ENCODE measurements around the gene ARHGAP15.

Gene ARHGAP15

DNA sequence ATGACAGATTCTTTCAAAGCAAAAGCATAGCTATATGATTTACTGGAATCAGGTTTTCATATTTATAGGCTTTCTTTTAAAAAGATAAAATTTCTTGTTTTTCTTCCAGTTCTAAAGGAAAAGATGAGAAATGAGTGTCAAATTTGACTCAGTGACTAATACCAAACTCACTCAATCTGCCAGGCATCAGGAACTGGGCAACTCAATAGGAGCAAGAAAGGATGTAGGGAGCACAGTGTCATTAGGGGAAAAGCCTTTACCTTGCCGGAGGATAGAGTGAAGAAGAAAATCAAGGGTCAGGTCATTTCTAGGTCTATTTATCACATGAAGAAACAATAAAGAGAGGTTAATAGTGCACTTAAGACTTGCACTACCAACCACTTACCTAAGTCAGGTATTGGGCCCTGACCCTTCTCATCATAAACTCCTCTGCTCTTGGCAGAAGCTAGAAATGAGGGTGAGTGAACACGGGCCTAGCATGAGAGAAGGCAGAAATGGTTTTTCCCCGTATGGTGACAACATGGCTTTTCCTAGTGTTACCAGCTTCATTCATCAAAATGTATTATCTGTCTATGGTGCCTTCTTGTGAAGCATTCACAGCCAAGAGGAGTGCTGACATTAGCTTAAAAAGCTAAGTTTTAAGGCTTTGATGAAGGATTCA is 151.0 kb downstream of the ARHGAP15 start:
- no peak for DNase-seq

DNA sequence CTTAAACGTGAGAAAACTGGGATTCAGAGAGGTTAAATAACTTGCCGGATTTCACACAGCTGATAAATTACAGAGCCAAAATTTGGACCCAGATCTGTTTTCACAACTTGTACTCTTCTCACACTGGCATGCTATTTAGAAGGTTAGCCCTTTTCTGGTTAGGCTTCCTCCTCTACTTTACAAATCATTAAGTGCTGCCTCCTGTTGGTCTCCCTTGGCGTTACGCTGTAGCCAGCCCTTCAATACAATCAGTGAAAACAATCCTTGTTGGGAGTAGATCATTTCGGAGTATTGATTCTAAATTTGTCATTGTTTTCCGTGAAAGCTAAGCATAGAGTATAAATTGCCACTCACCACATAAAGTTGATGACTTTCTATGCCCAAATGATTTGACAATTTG is 153.5 kb downstream of the ARHGAP15 start:
- peak in 1 of 2 donors; percentile 47 for DNase-seq

DNA sequence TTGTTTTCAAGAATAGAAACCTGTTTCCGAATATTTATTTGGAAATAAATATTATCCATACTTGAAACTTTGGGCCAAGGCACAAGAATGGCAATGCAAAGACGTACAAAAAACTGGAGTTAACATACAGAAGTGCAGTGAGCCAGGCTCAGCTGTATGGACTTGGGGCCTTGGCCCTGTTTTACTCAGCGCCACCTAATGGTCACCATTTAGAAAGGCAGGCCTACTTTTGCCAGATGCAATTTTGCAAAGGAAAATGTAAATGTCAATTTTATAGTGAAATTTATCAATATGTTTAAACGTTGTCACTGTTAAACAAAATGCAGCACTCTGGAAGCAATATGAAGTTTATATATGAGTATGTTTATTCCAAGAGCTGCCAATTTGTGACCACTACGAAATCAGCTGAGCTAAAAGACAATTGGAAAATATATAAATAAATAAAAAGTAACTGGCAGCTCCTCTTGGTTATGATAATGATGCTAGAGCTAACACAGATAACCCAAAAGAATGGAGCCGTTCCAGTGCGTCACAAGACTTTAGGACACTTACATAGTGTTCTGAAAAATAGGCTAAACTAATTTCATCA is 155.0 kb downstream of the ARHGAP15 start:
- peak; percentile 26 to 69 for DNase-seq

DNA sequence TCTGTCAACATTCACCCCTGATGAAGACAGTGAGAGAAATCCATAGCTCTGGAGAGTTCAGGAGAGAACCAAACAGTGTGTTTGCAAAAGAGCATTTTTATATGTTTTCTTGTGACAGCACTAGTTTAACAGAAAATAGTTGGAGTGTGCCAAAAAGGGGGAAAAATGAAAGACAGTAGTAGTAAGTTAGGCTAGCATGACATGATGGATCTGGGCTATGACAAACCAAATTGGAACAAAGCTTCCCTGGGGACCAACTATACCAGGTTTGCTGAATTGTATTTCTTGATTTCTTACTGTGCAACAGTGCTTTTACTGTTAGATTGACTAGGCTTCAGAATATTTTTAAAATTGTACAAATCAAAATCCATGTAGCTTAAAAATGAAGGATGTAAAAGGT is 159.8 kb downstream of the ARHGAP15 start:
- DNase-seq: no peak

DNA sequence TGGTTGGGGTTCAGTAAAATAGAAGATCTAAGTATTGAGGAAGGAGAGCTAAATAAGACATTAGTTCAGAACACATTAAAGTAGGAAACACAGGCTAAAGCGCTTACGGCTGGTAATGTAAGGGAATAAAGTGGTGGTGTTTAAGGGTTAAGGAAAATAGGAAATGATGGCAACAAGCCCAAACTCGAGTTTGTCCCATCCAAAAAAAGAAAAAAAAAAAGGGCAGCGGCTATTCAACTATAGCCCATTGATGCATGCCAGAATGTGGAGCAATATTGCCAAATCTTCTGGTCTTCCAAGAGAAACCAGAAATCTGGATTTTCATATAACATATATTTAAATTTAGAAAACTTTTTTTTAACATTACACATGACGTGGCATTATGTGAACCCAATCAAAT is 161.0 kb downstream of the ARHGAP15 start:
- no peak for DNase-seq

DNA sequence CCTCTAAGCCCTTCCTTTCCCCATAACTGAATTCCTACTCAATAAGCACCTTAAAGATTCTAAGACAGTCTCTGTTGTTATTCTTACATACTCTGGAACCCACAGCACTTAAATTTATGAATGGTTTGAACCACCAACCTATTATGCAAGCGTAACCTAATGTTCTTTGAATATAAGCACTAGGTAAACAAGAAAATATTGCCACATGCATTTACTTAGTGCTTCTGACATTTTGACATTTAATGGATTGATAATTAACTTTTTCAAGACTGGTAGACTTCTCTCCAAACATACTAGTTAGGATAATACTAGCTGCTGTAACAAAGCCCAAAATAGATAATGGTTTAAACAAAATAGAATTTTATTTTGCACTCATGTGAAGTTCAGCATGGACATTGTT is 164.8 kb downstream of the ARHGAP15 start:
- no peak for DNase-seq

DNA sequence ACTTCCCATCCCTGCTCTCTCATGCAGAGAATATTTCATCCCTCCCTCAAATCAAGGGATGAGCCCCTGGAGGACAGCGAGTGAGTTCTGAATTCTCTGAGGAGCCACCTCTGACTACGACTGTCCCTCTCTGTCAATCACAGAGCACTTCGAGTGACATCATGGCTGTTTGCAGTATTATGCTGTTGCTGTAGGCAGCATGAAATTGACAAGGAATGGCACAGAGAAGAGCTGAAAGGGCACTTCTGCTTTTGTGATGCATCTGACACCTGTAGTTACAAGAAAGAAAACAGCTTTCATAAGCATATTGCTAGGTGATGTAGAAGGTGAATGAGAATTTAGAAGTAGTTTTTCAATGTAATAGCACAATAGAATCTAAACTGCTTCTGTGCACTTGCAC is 166.9 kb downstream of the ARHGAP15 start:
- no peak for DNase-seq

DNA sequence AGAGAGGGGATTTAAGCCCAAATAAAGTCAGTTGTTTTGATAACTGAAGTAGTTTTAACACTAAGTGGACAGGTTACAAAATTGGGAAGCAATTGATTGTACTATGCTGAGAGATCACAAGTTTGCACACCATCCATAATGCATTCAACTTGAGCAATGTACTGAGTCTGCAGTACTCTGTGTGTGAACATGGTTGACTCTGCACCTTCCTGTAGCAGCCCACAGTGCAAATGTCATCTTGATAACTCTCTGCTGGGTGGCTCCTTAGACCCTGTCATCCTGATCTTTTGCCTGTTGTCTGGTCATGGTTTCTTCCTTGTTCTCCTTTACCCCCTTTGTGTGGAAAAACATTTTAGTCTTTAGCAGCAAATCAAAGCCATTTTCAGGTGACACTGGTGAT is 168.0 kb downstream of the ARHGAP15 start:
- DNase-seq: no peak

DNA sequence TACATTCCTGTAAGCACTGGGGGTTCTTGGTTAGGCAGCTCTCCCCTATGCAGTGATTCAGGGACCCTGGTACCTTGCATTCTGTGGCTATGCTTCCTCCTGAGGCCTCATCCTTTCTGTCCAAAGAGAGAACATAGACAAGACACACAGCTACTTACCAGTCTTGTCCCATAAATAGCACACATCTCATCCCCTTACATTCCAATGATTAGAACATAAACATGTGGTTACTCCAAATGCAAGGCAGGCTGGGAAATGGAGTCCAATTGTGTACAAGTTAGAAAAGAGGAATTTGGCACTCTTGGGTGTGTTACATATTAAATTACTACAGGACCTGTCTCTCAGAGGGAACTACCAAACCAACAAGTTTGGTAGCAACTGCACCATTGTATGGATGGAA is 171.3 kb downstream of the ARHGAP15 start:
- no peak for DNase-seq

DNA sequence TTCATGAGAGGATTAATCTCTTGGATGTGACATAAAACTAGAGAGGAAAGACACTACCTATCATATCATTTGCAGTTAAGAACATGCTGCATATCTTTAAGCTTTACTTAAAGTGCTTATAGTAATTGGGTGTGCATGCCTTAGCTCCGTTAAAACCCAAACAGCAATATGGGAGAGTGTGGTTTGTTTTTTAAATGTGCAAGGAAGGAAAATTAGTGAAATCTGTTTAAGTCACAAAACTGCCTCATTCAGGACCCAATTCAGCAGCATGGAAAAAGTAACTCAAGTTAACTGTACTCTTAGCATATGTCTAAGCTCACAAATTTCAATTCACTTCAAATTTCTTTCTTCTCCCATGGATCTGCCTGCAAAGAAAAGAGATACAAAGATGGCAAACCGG is 182.2 kb downstream of the ARHGAP15 start:
- DNase-seq: no peak

DNA sequence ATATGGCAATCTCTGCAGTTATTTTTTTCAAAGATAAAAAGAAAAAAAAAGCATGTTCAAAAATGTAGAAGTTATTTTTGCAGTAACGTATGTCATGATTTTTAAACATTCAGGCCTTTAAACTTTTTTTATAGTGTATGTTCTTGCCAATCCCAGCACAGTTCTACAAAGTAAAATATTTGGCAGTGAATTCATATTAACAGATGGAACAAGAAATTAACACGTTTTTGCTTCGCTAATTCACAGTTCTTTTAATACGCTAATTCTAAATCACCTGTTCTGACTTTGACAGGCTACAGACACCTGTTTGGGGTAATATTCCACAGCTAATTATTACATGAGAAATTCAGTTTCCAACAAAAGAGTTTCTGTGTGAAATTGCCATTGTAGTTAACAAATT is 183.2 kb downstream of the ARHGAP15 start:
- DNase-seq: no peak

DNA sequence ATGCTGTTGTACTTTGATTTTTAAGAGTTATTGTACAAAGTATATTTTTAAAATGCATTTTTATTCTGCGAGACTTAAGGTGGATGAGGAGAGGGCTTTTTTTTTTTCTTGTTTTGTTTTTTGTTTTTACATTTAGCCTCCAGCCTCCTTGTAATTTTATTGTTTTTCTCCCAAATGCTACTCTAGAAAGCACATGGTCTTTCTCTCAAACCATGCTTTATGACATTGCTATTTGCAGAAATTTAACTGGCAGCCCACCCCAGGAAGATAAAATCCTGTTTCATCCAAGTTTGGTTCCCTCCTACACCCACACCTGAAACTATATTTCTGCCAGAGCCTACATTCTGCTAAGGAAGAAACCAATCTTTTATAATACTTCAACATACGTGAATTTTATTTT is 184.6 kb downstream of the ARHGAP15 start:
- DNase-seq: no peak

DNA sequence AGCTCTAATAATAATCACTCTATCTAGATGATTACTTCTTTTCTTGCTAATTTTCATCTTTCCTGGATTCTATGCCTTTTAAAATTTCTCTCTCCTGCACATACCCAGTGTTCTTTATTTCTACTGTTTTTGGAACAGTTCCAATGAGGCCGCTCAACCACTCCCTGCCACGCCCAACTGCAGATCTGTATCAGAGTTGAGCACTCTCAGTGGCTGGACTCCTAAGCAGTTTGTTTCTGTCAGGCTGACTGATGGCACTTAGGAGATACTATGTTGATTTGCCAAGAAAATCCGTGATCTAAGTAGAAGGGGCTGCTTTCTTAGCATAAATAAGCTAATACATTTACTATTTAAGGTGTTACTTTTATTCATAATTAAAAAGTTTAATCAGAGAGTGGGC is 192.8 kb downstream of the ARHGAP15 start:
- no peak for DNase-seq

DNA sequence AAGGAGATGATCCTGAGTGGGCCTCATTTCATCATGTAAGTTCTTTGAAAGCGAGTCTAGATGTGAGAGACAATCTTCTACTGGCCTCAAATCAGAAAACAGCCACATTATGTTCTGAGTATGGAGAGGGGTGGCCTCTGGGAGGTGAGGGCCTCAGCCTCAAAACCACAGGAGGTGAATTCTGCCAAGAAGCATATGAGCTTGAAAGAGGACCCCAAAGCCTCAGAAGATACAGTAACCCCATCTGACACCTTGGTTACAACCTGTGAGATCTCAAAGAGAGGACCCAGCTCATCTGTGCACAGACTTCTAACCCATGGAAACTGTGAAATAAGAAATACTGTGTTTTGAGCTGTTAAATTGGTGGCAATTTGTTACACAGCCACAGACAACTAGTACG is 200.1 kb downstream of the ARHGAP15 start:
- no peak for DNase-seq

DNA sequence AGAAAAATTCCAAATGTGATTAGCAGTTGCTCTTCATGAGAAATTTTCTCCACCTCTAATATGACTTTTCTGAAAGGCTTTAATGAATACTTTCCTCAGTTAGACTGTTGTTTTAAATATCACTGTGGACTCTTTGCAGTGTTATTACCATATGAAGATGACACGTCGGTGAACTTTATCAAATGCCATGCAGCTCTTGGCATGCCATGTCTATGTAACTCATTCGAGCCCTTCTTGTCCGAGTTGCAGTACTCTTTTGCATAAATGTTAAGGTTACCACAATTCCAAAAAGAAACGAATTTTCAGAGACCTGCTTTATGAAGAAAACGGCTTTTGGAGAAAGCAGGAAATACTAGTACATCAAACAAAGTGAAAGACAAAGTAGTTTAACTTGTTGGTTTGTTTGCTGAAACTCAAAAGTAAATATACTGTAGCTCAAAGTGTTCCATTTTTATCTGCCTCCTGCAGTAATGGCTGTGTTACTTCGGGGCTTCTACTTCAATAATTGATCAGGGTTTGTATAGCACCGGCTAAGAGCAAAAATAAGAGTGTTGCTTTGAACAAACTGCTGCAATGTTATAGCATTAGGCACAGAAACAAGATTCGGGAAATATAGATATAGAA is 204.1 kb downstream of the ARHGAP15 start:
- no peak for DNase-seq

DNA sequence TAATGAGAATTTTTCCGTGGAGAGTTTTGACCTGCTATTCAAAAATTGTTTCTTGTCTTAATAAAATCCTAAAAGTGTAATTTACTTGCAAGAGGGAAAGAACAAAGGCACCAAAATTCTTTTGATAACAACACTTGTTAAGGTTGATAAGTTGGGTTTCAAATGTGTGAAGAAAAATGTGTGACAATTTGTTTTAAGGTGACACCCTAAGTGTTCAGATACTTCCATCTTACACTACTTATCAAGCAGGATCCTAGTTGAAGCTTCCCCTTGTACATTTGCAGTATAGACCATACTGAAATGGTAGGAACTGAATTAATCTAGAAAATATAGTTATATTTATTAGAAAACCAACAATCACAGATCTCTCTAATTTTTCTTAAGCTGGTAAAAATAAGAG is 204.6 kb downstream of the ARHGAP15 start:
- DNase-seq: no peak

DNA sequence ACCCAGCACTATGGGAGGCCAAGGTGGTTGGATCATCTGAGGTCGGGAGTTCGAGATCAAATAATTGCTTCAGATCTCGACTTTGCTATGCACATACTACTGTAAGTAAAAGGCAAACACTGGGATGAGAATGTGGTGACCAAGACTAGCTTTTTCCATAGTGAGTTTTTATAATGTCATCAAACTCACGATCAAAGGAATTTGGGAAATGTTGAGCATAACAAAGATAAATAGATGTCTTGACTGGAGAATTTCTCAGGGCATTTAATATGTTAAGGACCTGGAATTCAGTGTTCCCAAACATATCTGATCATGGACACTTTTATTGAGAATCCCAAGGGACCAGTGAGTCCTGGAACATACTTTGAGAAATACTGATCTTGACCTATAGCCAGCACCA is 205.6 kb downstream of the ARHGAP15 start:
- DNase-seq: no peak

DNA sequence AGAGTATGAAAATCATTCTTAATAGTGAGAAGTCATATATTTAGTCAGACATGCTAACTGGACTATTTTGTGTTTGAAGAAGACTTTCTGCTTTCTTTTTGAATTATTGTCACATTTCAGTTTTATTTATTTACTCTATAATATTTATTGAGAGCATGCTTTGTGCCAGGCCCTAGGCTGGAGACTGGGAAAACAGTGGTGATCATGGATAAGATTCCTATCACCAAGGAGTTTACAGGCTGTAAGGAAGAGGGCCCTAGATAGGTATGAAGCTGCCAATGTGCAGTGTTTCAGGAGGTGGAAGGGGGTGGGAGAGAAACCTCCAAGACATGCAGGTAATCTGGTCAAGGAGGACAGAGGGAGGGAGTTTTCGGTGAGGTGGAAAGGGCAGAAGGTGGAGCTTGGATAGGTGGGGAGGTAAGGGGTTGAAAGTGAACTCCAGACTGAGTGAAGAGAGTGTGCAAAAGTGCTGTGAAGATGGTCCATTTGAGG is 207.5 kb downstream of the ARHGAP15 start:
- no peak for DNase-seq

DNA sequence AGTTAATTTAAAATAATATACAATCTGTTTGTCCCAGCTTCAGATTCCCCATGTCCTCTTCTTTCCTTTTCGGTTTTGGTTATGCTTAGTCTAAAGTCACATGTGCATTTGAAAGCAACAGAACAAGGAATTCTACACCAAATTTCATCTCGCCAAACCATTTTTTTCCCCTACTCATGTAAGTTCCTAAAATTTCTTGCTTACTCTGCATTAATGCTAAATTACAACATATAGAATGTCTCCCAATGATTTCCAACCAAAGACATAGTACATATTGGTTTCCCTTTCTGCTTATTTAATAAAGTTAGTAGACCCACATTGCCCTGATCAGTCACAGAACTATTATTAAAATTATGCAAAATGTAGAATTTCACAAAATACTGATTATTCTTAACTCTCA is 212.3 kb downstream of the ARHGAP15 start:
- no peak for DNase-seq

DNA sequence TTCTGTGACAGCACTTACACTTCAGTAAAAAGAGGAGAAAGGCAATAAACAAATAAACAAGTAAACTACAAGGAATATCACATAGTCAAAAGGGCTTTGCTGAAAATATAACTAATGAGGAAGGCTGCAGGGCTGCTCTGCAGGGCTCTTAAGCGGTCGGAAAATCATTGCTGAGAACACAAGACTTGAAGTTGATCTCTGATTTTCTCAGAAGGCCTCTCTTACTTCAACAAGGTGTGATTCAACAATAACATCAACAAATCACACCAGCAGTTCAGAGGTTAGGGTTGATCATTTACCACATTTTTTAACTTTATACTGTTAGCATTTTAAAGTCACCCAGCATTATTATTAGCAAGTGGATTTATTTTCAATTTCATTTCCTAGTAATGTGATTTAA is 215.6 kb downstream of the ARHGAP15 start:
- no peak for DNase-seq

DNA sequence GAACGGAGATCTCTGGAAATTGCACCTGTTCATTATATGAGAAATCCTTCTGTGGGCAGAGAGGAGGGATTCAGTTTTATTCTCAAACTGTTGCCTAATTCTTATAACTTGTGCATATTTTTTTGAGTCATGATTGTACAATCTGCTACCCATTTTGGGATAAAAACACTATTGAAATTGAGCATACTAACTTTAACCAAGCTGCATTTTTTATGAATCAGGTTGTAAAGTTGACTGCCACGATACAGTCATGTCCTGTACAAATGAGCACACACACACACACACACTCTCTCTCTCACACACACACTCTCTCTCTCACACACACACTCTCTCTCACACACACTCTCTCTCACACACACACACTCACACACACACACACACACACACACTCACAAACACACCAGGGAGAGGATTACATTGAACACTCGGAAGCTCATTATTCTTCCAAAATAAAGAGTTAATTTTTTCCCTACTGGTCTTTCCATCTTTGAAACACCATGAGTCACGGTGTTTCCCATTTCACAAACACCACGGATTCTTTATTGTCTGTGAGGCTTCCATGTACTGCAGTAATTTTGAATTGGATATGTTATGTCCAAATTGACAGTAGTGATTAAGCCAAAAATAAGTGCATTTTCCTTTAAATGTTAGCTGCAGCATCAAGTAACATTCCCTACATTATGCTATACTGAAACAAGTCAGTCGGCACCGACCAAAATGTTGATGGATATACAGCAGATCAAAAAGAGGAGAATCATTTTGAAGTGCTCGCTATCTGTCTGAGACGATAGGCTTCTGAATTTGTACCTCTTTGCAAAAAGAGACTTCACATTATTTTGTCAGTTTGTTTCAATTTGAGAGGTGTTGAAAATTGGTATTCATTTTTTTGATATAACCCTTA is 216.9 kb downstream of the ARHGAP15 start:
- no peak for DNase-seq

DNA sequence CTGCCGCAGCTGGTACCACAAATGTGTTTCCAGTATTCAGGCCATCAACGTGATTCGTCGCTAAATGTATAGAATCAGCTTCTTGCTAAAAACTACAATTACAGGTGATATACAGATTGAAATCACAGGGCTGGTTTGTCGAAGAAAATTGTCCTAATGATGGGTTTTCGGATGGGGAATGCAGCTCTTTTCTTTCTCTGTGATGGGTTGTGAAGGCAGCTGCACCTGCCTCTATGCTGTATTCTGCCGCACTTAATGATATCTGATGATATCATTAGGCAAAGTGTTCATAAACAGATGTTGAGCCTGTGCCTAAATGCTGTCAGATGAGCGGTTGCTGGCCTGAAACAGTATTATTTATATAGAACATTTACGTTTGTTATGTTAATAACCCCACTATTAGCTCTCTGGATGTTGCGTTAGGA is 218.1 kb downstream of the ARHGAP15 start:
- DNase-seq: no peak

DNA sequence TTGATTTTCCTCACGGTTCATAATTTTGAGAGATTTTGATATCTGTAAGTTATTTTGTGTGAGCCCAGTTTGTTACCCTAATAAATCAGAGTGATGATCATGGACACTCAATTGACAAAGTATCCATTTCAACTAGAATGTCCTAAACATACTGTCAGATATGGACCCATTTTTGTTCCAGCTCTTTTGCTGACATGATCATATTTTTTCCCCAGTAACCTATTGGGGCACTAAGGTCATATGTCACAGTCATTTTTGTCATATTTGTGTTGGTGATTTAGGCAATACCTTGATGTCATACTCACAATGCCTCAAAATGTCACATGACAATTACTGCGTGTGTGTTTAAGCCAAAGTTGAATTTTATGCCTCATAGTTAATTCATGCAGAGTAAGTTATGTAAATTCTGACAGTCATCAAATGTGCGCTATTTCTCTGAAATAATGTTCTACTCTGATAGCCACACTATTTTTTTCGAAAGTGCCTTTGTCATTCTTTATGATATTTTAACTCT is 218.7 kb downstream of the ARHGAP15 start:
- DNase-seq: peak; percentile 18 to 23
